Stimulated activated CD8-positive, alpha-beta memory T cell treated with anti-CD3 and anti-CD28 coated beads, Interleukin-7, amount 100 ng/mL, for 48 hours (primary cell): ENCODE measurements around the gene MRPL1.

ENCODE experiments used
- DNase-seq, 2 donors: peaks; one replicate each; pipeline ENCODE4 v3.0.0-alpha.2; 2020; ENCODE audit warnings: low read depth in 1 of 2; ENCODE audit errors: extremely low read depth in 1 of 2

Gene MRPL1

DNA sequence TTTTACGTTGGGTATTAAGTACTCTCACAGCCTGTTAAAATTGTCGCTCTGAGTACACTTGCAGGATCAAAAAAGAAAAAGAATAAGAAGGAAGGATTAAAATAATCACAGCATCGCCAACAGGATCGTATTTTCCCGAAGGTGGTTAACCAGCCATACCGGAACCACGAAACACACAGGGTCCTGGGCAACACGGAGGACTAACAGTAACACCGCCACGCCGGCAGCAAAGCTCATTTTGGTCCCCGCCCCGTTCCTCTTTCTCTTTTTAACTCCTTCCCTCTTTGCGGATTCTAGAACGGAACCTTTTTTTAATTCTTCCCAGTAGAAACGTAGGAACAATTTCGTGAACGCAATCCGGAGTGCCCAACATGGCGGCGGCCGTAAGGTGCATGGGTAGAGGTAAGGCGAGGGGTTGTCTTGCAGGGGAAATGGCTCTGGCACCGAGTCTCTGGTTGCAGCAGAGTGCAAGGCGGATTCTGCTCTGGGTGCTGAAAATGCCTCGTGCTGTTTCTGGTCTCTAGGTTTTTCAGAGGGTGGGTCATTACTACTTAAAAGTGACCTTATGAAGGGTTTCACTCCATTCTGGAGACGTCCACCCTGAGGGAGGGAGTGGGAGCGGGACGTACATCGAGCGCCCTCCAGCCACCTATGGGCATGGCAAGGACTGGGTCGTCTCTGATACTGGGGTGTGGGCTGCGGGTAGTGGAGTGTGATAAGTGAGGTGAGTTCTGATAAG is at the start of gene MRPL1:
Gene MRPL1 (plus strand): TSS at position 353 of the 739 bp plus-strand sequence. CDS start 19 bp downstream, at position 372.
- DNase-seq: peak; percentile 62 to 85

DNA sequence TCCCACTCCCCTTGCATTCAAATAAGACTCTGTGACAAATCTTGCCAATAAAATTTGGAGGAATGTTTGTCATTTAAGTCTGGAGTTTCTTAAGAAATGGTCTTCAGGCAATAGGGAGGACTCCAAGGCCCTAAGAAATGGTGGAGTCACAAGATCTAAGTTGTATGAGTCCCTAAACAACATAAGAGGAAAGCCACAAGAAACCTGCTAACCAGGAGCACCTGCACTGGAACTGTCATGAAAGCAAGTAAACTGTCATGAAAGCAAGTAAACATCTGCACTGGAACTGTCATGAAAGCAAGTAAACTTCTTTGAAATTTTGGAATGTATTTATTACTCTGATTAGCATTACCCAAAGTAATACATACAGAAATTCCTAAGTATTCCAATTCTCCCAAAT is 47.0 kb upstream of the MRPL1 start:
- DNase-seq: no peak

DNA sequence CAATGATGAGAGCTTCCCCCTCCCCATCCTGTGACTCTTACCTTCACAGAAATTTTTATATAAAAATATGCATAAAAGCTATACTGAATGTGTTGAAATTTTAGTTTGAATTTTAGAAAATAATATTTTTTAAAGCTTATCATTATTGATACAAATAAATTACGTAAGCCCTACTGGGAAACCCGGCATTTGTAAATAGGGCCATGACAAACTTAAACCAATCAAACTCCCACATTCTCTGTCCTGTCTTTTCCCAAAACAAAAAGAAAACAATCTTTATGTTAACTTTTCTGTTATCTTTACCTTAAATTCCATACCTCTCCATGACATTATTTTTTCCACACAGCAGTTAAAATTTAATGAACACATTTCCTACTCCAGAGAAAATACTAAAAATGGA is 46.1 kb upstream of the MRPL1 start:
- no peak for DNase-seq

DNA sequence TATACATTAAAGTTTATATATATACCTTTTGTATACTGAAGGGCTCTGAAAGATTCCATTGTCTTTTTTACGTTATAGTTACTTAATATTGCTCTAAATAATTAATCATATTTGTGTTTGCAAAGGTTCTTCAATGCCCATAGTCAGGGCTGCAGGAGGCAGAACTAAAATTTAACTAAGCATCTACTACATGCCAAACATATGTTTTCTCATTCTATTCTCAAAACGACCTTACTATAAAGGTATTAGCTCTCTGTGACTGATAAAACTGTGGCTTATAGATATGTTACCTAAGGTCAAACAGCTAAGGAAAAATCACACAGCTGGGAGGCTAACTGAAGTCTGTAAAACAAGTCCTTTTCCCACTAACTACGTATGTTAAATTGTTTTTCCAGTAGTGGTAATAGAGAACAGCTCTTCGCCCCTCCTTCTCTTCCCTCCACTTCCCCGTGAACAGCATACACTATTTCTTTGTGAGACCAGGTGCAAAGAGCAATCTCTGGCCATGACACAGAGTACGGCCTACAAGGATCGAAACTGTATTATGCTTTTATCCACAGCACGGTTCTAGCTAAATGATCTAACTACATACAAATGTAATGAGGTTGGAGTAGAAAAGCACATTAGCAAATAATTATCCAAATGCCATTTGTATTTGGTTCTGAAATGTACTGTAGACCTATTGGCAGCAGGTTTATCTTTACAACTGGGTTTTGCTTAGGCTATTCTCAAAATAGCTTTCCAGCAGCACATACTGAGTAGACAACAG is 45.1 kb upstream of the MRPL1 start:
- DNase-seq: no peak

DNA sequence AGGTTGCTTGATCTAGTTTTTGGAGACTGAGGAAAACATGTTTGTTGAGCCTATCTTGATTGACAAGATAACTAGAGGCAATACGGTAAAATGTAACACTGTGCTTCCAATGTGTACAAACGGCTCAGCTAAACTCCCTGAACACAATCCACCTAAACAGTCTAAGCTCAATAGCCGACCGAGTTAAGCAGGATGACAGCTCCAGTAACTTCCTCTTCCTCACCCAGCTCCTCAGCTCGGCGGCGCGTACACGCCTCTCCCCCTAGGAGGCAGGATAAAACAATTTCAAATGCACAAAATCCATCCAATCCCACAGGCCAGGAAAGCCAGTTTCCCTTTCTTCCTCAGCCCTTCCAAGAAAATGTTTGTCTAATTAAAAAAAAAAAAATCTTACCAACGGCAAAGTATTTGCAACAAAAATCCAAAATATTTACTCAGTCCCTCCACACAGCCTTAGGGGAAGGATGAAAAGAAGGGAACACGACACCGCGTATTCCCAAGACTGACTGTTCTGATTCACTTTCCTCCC is 44.5 kb upstream of the MRPL1 start:
- DNase-seq: peak in 1 of 2 donors; percentile 33

DNA sequence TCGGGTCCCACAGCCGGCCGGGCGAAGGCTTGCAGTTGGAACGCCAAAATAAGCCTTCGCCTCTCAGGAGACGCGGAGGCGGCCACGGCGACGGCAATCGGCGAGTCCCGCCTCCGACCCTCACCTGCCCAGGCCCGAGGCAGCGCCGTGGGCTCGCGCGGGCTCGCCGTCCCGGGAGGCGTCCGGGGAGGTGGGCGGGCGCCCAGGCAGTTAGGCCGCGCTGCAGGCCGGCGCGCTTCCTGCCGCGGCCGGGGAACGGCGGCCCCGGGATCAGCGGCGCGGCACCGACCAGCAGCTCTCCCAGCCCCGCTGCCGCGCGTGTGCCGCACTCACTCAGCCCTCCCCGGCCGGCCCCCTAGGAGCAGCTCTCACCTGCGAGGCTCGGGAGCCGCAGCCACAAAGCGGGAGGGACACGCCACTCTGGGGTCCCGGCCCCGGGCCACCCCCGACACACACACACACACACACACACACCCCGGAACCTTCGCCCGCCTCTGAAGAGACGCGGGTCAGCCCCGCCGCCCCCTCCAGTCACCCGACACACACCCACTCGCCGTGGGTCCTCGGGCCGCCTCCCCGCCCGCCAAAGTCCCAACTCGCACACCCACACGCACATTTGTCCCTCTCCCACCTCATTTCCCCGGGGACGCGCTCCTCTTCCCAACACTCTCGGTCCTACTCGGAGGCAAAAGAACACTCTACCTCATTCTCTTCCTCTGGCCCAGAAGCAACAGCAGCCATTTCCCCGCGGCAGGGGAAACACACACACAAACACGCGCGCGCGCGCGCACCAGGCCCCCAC is 43.8 kb upstream of the MRPL1 start, which contains the start of gene CNOT6L:
Gene CNOT6L (minus strand): TSS at position 767 of the 802 bp plus-strand sequence. CDS start 60 bp downstream, at position 707.
- DNase-seq: peak; percentile 32 to 58

DNA sequence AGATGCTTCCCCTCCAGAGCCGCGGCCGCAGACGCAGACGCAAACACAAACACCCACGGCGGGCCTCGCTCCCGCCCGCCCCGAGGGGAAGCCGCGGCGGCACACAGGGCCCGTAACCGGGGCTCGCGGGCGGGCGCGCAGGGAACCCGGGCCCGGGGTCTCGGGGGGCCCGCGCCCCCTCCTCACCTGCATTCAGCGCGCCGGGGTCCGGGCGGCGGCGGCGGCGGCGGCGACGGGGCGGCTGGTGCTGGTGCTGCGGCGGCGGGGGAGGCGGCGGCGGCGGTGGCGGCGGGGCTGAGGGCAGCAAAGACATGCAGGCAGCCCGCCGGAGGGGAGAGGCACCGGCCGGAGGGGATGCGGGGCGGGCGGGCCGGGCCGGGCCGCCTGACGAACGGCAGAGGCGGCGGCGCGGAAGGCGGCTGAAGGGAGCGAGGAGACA is 43.2 kb upstream of the MRPL1 start:
- DNase-seq: peak in 1 of 2 donors; percentile 46

DNA sequence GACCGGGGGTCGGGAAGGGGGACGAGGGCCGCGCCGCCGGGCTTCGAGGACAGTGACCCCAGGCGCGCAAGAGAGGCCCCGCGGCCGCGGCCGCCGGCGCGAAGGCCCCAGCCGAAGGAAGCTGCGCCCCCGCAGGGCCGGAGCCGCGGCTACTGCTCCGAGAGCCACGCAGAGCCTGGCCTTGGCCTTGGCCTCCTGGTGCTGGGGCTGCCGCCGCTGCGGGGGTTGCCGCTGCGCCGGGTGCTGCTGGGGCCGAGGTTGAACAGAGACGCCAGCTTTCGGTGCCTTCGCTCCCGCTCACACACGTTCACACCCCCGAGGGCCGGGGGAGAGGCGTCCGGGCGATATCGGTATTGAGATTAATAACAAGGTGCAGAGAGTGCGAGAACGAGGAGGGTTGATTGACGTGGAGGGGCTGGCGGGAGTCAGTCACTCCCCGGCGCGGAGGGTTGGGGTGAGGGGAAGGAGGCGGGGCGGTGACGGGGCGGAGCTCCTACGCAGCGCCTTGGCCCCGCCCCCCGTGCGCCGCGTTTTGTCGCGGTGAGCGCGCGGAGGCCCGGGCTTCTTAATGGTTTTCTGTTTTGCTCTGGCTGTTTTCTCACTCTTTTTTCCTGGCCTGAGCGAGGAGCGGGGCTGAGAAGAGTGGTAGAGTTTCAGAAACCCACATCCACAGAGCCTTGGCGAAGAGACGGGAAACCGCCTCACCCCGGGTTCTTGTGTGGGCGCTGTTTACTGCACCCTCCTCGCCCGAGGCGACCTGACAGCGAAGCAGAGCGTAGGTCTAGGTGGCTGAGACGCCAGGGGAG is 42.6 kb upstream of the MRPL1 start:
- DNase-seq: peak; percentile 90 to 92

DNA sequence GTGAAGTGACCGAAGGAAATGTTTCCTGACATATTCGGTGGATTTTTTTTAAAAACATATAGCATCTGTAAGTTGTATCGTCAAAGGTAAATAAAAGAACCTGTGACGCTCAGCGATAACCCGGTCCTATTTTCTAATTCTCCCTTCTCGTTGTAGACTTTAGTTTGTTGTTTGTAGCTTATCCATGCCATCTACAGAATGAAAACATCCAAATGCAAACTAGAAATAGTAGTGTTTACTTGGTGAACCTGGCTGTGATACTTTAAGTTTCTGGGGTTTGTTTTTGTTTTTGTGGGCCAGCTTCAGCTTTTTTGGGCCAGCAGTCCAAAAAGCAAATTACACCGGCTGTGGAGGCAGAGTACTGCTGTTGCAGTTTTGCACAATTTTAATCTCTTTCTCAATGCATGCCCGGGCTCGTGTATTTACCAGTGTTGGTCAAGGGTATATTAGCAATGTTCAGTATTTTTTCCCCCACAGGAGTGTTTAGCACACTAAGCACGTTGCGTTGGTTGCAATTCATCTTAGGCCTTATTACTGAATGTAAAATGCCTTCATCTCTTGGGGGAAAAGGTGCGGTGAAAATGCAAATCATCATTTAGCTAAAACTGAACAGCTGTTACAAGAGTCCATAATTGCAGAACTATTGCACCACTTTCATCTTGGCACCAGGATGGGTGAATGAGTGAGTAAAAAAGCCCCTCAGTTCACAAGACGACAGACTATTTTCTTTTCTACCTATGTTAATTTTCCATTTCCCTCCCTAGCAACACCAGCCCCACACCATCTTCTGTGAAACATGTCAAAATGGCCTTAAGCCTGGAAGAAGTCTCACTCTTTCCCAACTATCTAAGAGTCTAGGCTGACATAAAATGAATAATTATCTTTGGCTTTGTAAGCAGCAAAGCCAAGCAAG is 41.7 kb upstream of the MRPL1 start:
- no peak for DNase-seq

DNA sequence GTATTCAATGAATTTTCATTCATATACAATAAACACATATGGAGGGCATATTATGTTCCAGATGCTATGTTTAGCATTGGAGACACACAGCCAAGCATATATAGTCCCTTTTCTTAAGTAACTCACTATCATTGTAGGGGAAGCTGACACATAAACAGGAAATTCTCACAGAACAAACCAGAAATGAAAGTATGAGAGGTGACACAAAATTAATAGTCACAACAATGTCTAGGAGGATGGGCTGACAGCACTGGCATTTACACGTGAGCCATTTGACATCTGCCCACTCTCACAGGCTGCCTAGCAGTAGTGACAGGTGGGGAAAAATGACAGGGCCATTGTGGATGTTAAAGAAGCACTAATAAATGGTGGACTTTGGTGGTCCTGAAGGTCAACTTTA is 40.9 kb upstream of the MRPL1 start:
- no peak for DNase-seq

DNA sequence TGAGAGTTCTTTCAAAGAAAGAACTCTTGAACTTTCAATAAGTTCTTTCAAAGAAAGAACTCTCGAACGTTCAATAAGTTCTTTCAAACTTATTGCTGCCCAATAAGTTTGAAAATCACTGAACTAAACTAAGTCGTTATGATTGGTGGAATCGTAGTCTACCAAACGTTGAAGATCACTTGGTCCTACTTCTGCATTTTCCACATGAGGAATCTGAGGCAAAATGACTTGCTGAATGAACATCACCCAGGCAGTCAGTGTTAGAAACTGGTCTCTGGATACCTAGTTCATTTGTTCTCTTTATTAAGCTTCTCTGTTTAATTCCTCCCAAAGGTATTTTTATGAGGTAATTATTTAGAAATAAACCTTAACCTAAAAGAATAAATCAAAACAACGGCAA is 36.4 kb upstream of the MRPL1 start:
- DNase-seq: no peak

DNA sequence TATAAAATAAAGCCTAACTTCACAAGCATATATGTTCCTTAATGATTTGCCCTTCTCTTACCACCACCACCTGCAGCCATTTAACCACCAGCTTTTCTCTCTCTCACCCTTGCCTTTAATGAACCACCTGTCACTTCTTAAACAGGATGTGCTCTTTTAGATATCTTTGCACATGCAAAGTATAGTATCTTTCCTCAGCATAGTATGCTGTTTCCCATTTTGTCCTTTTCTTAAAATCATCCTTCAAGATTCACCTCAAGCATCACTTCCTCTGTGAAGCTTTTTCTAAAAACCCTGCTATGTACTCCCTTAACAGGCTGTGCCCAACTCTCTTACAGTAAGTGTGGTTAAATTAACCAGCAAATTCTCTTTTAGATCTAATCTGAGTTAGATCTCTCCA is 35.3 kb upstream of the MRPL1 start:
- no peak for DNase-seq

DNA sequence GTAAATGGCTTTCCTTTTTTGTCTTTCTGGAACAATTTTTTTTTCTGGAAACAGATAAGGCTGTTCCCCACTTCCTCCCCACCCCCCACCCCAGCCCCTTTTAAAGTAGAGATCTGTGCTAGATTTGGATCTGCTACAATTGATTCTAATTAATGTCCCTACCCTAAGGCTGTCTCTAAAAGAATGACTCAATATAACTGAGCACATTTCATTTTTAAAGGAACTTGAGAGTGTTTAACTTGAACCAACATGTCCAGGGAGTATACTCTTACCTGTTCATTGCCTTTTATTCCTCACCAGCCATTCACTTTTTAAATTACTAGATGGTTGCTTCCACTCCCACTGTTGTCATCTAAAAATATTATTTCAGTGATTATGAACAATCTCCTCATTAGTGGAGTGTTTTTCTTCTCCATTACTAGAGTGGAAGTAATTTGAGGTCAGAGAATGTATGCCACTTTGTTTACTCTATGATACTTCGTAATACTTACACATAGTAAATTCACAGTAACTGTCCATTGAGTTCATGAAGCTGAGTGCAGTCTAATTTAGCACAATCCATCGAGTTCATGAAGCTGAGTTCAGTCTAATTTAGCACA is 29.4 kb upstream of the MRPL1 start:
- no peak for DNase-seq

DNA sequence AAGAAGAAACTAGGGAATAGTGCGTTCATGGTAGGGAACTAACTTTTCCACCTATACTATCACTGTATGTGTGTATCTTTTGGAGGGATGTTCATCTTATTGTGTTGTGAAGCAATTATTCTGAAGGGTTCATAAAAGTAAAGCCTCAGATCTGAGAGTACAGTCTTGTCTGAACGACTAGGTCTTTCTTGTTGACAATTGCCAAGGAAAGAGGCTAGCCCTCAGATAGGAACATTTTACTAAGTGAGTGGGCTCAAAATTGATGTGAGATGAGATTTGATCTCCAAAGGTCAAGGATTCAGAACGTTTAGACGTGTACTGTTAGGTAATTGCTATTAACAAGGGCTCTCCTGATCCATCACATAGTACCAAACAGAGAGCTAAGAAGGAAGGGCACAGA is 28.2 kb upstream of the MRPL1 start:
- DNase-seq: no peak

DNA sequence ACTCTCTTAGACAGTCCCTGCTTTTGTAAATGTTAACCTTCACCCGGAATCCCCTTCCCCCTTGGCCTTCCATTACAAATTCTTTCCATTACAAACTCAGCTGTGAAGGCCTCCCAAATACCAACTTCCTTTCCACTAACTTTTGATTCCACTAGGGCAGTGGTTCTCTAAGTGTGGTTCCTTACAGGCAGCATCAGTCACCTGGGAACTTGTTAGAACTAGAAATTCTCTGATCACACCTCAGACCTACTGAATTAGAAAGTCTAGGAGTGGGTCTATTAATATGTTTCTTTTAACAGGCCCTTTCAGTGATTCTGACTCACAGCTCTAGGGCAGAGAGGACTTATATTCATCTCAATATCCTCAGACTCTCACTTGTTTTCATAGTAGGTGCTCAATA is 19.0 kb upstream of the MRPL1 start:
- no peak for DNase-seq

DNA sequence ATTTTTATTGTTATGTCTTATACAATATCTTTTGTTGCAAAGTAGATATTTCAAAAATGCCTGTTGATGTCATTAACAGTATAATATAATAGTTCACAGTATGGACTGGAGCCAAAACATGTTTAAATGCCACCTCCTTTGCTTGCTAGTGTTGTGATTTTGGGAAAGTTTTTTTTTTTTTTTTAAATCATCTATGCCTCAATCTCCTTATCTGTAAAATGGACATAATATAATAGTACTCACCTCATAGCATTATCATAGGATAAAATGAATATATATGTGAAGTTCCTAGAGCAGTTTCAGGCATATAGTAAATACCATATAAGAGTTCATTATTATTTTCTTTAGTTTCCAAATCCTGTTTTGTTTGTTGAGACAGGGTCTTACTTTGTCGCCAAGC is 18.3 kb upstream of the MRPL1 start:
- no peak for DNase-seq

DNA sequence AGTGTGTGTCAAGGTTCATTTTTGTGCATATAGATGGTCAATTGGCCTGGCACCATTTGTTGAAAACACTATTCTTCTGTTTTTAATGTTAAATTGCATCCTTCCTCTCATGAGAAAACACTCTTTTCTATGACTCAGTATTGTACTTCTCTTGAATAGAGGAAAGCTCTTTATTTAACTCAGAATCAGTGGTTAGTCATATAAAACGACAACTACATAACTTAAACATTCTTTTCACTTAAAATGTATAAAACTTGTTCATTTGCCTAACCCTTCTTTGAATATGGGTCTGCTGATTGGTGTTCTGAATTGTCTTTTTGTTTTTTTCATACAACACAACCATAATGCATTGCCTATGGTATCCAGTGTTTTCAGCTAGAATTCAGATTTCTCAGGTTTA is 17.2 kb upstream of the MRPL1 start:
- DNase-seq: no peak

DNA sequence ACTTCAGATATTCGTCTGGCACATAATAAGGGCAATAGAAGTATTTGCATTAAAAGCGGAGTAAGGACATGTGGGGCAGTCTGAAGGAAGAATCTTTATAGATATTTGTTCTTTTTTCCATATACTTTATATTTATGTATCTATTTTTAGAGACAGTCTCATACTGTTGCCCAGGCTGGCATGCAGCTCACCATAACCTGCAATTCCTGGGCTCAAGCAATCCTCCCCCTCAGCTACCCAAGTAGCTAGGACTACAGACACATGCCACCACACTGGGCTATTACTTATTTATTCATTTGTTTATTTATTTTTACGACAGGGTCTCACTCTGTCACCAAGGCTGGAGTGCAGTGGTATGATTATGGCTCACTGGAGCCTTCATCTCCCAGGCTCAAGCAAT is 16.7 kb upstream of the MRPL1 start:
- no peak for DNase-seq

DNA sequence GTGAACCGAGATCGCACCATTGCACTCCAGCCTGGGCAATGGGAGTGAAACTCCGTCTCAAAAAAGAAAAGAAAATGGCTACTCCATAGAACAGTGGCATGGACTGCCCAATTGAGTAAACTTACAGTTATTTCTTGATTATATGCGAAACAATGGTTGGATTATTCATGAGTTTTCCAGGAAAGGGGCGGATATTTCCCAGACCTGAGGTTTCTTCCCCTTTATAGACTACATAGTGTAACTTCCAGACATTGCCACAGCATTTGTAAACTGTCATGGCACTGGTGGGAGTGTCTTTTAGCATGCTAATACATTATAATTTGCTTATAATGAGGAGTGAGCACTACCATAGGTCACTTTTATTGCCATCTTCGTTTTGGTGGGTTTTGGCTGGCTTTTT is 14.1 kb upstream of the MRPL1 start:
- no peak for DNase-seq
